ENCODE results near the gene ANKRD40. TPM values are rescaled to one million over a fixed set of nuclear protein-coding genes. Genes with fewer than 3 reads are reported as not detected.

ANKRD40 gene
- total and polyA plus RNA-seq, 10 of the 15 experiments (the other 5 are each of a cell fraction or from before 2014, with no cell fraction given) = 5.9 to 21.7 (median 14.8) TPM

DNA sequence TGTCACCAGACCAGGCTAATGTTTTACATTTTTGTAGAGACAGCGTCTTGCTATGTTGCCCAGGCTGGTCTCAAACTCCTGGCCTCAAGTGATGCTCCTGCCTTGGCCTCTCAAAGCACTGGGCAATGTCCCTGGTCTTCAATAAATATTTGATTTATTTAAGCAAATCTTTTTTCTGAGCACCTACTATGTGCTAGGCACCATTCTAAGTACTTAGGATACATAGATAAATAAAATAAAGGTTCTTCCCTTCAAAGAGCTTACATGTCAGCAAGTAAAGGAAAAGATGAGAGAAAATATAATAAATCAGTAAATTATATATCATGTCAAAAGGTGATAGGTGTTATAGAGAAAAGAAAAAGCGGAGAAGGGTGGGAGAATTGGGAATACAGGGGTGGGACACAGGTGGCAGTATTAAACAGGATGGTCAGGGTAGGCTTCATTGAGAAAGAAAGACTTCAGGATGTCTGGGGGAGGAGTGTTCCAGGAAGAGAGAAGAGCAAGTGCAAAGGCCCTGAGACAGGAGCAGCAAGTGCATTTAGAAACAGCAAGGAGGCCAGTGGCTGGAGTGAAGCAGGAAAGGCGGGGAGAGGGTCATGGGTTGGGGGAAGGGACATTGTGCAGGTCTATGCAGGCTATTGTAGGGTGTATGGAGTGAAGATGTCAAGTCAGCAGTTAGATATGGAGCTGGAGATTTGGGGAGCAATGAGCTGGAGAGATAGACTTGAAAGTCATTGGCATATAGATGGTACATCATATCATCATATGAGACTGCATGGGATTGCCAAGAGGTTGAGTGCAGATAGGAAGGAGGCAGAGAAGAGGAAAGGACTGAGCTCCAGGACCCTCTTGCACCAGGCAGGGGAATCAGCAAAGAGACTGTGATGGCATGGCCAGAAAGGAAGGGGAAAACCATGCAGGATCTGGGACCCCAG is 61.7 kb downstream of the ANKRD40 start (continued):
- TF ChIP-seq RFX5 (IDR thresholded peaks at IDR 0.05; ENCODE audit: low read depth, low read length) = no peak
- no peak for TF ChIP-seq ZNF384 (IDR thresholded peaks at IDR 0.05; ENCODE audit: borderline replicate concordance, low read depth, low read length)
- TF ChIP-seq STAT1 (conservative IDR thresholded peaks at IDR 0.05) = no peak
- no peak for TF ChIP-seq ZBTB4 (CRISPR knock-in tag; IDR thresholded peaks at IDR 0.05)

Small RNA genes within 50 kb of the gene (small RNA-seq; reads per million reads assigned to genes)
- gene RF00019 = not detected

Other genes starting within 250 kb of the ANKRD40 start
Only the 7 nearest of the 11 such genes appear.
- 41.7 and 45.3 TPM in 2 replicates for gene SPATA20, start 160.7 kb downstream of the ANKRD40 start, total RNA-seq (2014; rRNA removed)
- gene SPATA20, start 160.7 kb downstream of the ANKRD40 start, total RNA-seq (2014; rRNA removed; fragmentation: Illumina TruSeq; extraction: Trizol) = 18.9 and 21.0 TPM in 2 replicates
- 39.9 and 40.4 TPM in 2 replicates for gene SPATA20, start 160.7 kb downstream of the ANKRD40 start, total RNA-seq (2021)
- gene SPATA20, start 160.7 kb downstream of the ANKRD40 start, polyA plus RNA-seq (2011; rRNA removed) = 12.1 and 23.1 TPM in 2 replicates
- gene SPATA20, start 160.7 kb downstream of the ANKRD40 start, polyA plus RNA-seq (2014; fragmentation: Illumina TruSeq; extraction: Trizol) = 8.7 and 17.3 TPM in 2 replicates
- 1 to 10 TPM; 2.1 to 3.9 TPM for gene SPATA20, start 160.7 kb downstream of the ANKRD40 start, polyA plus RNA-seq (2014; fragmentation: Nextera tagmentation; extraction: Ambion mirVana)
- gene SPATA20, start 160.7 kb downstream of the ANKRD40 start, polyA plus RNA-seq (2014; rRNA removed) = 54.8 and 69.8 TPM in 2 replicates
- gene SPATA20, start 160.7 kb downstream of the ANKRD40 start, polyA plus RNA-seq (2016; fragmentation: Nextera tagmentation; extraction: Ambion mirVana) = 10 to 100 TPM; 30.1 to 30.8 TPM
- gene CACNA1G, start 147.2 kb downstream of the ANKRD40 start, total RNA-seq (2014; rRNA removed) = not detected in 2 replicates
- gene CACNA1G, start 147.2 kb downstream of the ANKRD40 start, total RNA-seq (2014; rRNA removed; fragmentation: Illumina TruSeq; extraction: Trizol) = not detected in 2 replicates
- gene CACNA1G, start 147.2 kb downstream of the ANKRD40 start, total RNA-seq (2021) = 0.03 TPM in 1 of 2 replicates, not detected in the other
- 0.03 and 0.15 TPM in 2 replicates for gene CACNA1G, start 147.2 kb downstream of the ANKRD40 start, polyA plus RNA-seq (2011; rRNA removed)
- not detected in 2 replicates for gene CACNA1G, start 147.2 kb downstream of the ANKRD40 start, polyA plus RNA-seq (2014; fragmentation: Illumina TruSeq; extraction: Trizol)
- gene CACNA1G, start 147.2 kb downstream of the ANKRD40 start, polyA plus RNA-seq (2014; fragmentation: Nextera tagmentation; extraction: Ambion mirVana) = not detected
- gene CACNA1G, start 147.2 kb downstream of the ANKRD40 start, polyA plus RNA-seq (2014; rRNA removed) = not detected in 2 replicates
- not detected for gene CACNA1G, start 147.2 kb downstream of the ANKRD40 start, polyA plus RNA-seq (2016; fragmentation: Nextera tagmentation; extraction: Ambion mirVana)
- not detected in 2 replicates for gene ABCC3, start 73.0 kb downstream of the ANKRD40 start, total RNA-seq (2014; rRNA removed)
- not detected in 2 replicates for gene ABCC3, start 73.0 kb downstream of the ANKRD40 start, total RNA-seq (2014; rRNA removed; fragmentation: Illumina TruSeq; extraction: Trizol)
- 1.1 and 1.5 TPM in 2 replicates for gene ABCC3, start 73.0 kb downstream of the ANKRD40 start, total RNA-seq (2021)
- gene ABCC3, start 73.0 kb downstream of the ANKRD40 start, polyA plus RNA-seq (2011; rRNA removed) = 1.9 and 2.3 TPM in 2 replicates
- gene ABCC3, start 73.0 kb downstream of the ANKRD40 start, polyA plus RNA-seq (2014; fragmentation: Illumina TruSeq; extraction: Trizol) = 0.21 TPM in 1 of 2 replicates, not detected in the other
- gene ABCC3, start 73.0 kb downstream of the ANKRD40 start, polyA plus RNA-seq (2014; fragmentation: Nextera tagmentation; extraction: Ambion mirVana) = not detected
- gene ABCC3, start 73.0 kb downstream of the ANKRD40 start, polyA plus RNA-seq (2014; rRNA removed) = 0.10 TPM in 1 of 2 replicates, not detected in the other
- gene ABCC3, start 73.0 kb downstream of the ANKRD40 start, polyA plus RNA-seq (2016; fragmentation: Nextera tagmentation; extraction: Ambion mirVana) = under 1 TPM in 1 of 2 experiments, not detected in 1; 0.32 TPM
- gene LUC7L3, start 11.7 kb upstream of the ANKRD40 start, total RNA-seq (2014; rRNA removed) = 51.3 and 62.8 TPM in 2 replicates
- 97.5 and 107 TPM in 2 replicates for gene LUC7L3, start 11.7 kb upstream of the ANKRD40 start, total RNA-seq (2014; rRNA removed; fragmentation: Illumina TruSeq; extraction: Trizol)
- gene LUC7L3, start 11.7 kb upstream of the ANKRD40 start, total RNA-seq (2021) = 126 and 129 TPM in 2 replicates
- gene LUC7L3, start 11.7 kb upstream of the ANKRD40 start, polyA plus RNA-seq (2011; rRNA removed) = 172 and 341 TPM in 2 replicates
- 176 and 255 TPM in 2 replicates for gene LUC7L3, start 11.7 kb upstream of the ANKRD40 start, polyA plus RNA-seq (2014; fragmentation: Illumina TruSeq; extraction: Trizol)
- 100 to 1,000 TPM; 133 to 164 TPM for gene LUC7L3, start 11.7 kb upstream of the ANKRD40 start, polyA plus RNA-seq (2014; fragmentation: Nextera tagmentation; extraction: Ambion mirVana)
- 107 and 145 TPM in 2 replicates for gene LUC7L3, start 11.7 kb upstream of the ANKRD40 start, polyA plus RNA-seq (2014; rRNA removed)
- 100 to 1,000 TPM; 153 to 157 TPM for gene LUC7L3, start 11.7 kb upstream of the ANKRD40 start, polyA plus RNA-seq (2016; fragmentation: Nextera tagmentation; extraction: Ambion mirVana)
- gene ANKRD40CL, start 59.6 kb upstream of the ANKRD40 start, total RNA-seq (2014; rRNA removed) = not detected in 2 replicates
- gene ANKRD40CL, start 59.6 kb upstream of the ANKRD40 start, total RNA-seq (2014; rRNA removed; fragmentation: Illumina TruSeq; extraction: Trizol) = not detected in 2 replicates
- gene ANKRD40CL, start 59.6 kb upstream of the ANKRD40 start, total RNA-seq (2021) = not detected in 2 replicates
- gene ANKRD40CL, start 59.6 kb upstream of the ANKRD40 start, polyA plus RNA-seq (2011; rRNA removed) = not detected in 2 replicates
- not detected in 2 replicates for gene ANKRD40CL, start 59.6 kb upstream of the ANKRD40 start, polyA plus RNA-seq (2014; fragmentation: Illumina TruSeq; extraction: Trizol)
- gene ANKRD40CL, start 59.6 kb upstream of the ANKRD40 start, polyA plus RNA-seq (2014; fragmentation: Nextera tagmentation; extraction: Ambion mirVana) = not detected
- gene ANKRD40CL, start 59.6 kb upstream of the ANKRD40 start, polyA plus RNA-seq (2014; rRNA removed) = not detected in 2 replicates
- not detected for gene ANKRD40CL, start 59.6 kb upstream of the ANKRD40 start, polyA plus RNA-seq (2016; fragmentation: Nextera tagmentation; extraction: Ambion mirVana)
- 0.06 TPM in 1 of 2 replicates, not detected in the other for gene WFIKKN2, start 127.7 kb upstream of the ANKRD40 start, total RNA-seq (2014; rRNA removed)
- not detected in 2 replicates for gene WFIKKN2, start 127.7 kb upstream of the ANKRD40 start, total RNA-seq (2014; rRNA removed; fragmentation: Illumina TruSeq; extraction: Trizol)
- gene WFIKKN2, start 127.7 kb upstream of the ANKRD40 start, total RNA-seq (2021) = 0.05 TPM in 1 of 2 replicates, not detected in the other
- gene WFIKKN2, start 127.7 kb upstream of the ANKRD40 start, polyA plus RNA-seq (2011; rRNA removed) = not detected in 2 replicates
- gene WFIKKN2, start 127.7 kb upstream of the ANKRD40 start, polyA plus RNA-seq (2014; fragmentation: Illumina TruSeq; extraction: Trizol) = not detected in 2 replicates
- not detected for gene WFIKKN2, start 127.7 kb upstream of the ANKRD40 start, polyA plus RNA-seq (2014; fragmentation: Nextera tagmentation; extraction: Ambion mirVana)
- gene WFIKKN2, start 127.7 kb upstream of the ANKRD40 start, polyA plus RNA-seq (2014; rRNA removed) = not detected in 2 replicates
- not detected for gene WFIKKN2, start 127.7 kb upstream of the ANKRD40 start, polyA plus RNA-seq (2016; fragmentation: Nextera tagmentation; extraction: Ambion mirVana)
- 4.4 and 5.0 TPM in 2 replicates for gene TOB1, start 158.4 kb upstream of the ANKRD40 start, total RNA-seq (2014; rRNA removed)
- 7.7 and 8.2 TPM in 2 replicates for gene TOB1, start 158.4 kb upstream of the ANKRD40 start, total RNA-seq (2014; rRNA removed; fragmentation: Illumina TruSeq; extraction: Trizol)
- gene TOB1, start 158.4 kb upstream of the ANKRD40 start, total RNA-seq (2021) = 16.9 and 19.6 TPM in 2 replicates
- 9.4 and 10.7 TPM in 2 replicates for gene TOB1, start 158.4 kb upstream of the ANKRD40 start, polyA plus RNA-seq (2011; rRNA removed)
- 9.6 TPM in 2 replicates for gene TOB1, start 158.4 kb upstream of the ANKRD40 start, polyA plus RNA-seq (2014; fragmentation: Illumina TruSeq; extraction: Trizol)
- 10 to 100 TPM; 19.5 to 28.3 TPM for gene TOB1, start 158.4 kb upstream of the ANKRD40 start, polyA plus RNA-seq (2014; fragmentation: Nextera tagmentation; extraction: Ambion mirVana)
- gene TOB1, start 158.4 kb upstream of the ANKRD40 start, polyA plus RNA-seq (2014; rRNA removed) = 8.9 and 10.4 TPM in 2 replicates
- gene TOB1, start 158.4 kb upstream of the ANKRD40 start, polyA plus RNA-seq (2016; fragmentation: Nextera tagmentation; extraction: Ambion mirVana) = 10 to 100 TPM; 30.6 to 32.4 TPM